K562 (cell line): ENCODE results near the gene ACBD5. TPM values are rescaled to one million over a fixed set of nuclear protein-coding genes. Genes with fewer than 3 reads are reported as not detected.

Experiments
- ARNT ChIP-seq, 2 experiments: fragments of 450-650 bp; IDR thresholded peaks; 2 replicates each; pipeline ENCODE4 v1.6.1; 2016; ENCODE audit warnings: mild to moderate bottlenecking in 1 of 2
- ATF1 ChIP-seq, 2 experiments: fragments of 450-650 bp in 1 of 2; IDR thresholded peaks; 2 replicates each; pipeline ENCODE4 v1.6.1; 2016; ENCODE audit warnings: missing compliant biosample characterization in 1 of 2, missing genetic modification characterization in 1 of 2
- BCOR ChIP-seq: fragments of 450-650 bp; IDR thresholded peaks from 2 replicates; pipeline ENCODE4 v1.6.1; 2016
- CXXC5 ChIP-seq: fragments of 250-450 bp; sonication (Bioruptor Pico); IDR thresholded peaks from 2 replicates; pipeline ENCODE4 v1.8.0; 2022; ENCODE audit warnings: inconsistent platforms, mild to moderate bottlenecking, moderate library complexity
- FOXA1 ChIP-seq: fragments of 450-650 bp; IDR thresholded peaks from 2 replicates; pipeline ENCODE4 v1.6.1; 2016; ENCODE audit warnings: mild to moderate bottlenecking, borderline replicate concordance
- FOXJ3 ChIP-seq: sonication (generic); formaldehyde crosslinking; IDR thresholded peaks from 2 replicates; pipeline ENCODE4 v1.4.0; 2020; ENCODE audit warnings: mild to moderate bottlenecking, missing genetic modification reagents
- HMG20A ChIP-seq: fragments of 450-650 bp; formaldehyde crosslinking; conservative IDR thresholded peaks from 2 replicates; pipeline ENCODE4 v1.4.0; 2020; ENCODE audit warnings: mild to moderate bottlenecking, mixed read lengths
- MECOM ChIP-seq: fragments of 250-450 bp; sonication (Bioruptor Pico); IDR thresholded peaks from 2 replicates; pipeline ENCODE4 v1.8.0; 2022; ENCODE audit warnings: inconsistent platforms
- MYNN ChIP-seq, 2 experiments: sonication (generic); formaldehyde crosslinking in 1 of 2; IDR thresholded peaks; 2 replicates each; pipeline versions ENCODE4 v1.5.0 to v1.6.1; 2016 to 2020; ENCODE audit warnings: antibody characterized with exemption in 1 of 2, missing genetic modification reagents in 1 of 2
- POLR2AphosphoS2 ChIP-seq: IDR thresholded peaks from 2 replicates; pipeline ENCODE4 v1.6.1; 2012; ENCODE audit warnings: low read length, improper control_type of control experiment
- SMARCE1 ChIP-seq: fragments of 450-650 bp; IDR thresholded peaks from 2 replicates; pipeline ENCODE4 v1.7.1; 2016; ENCODE audit warnings: mild to moderate bottlenecking
- ZNF551 ChIP-seq: fragments of 250-450 bp; sonication (Bioruptor Pico); IDR thresholded peaks from 2 replicates; pipeline ENCODE4 v1.5.0; 2021; ENCODE audit warnings: mild to moderate bottlenecking, moderate library complexity
- ZSCAN29 ChIP-seq: fragments of 450-650 bp; IDR thresholded peaks from 2 replicates; pipeline ENCODE4 v1.6.1; 2017
- polyA plus RNA-seq, 8 experiments: library from polyadenylated mRNA; depleted of rRNA in 4 of 8; stranded (reverse) in 5 of 8; unstranded in 3 of 8; fragments of >200 nt; fragmentation: Nextera tagmentation in 2 of 8; fragmentation: Illumina TruSeq in 1 of 8; extraction: Ambion mirVana in 2 of 8; extraction: Trizol in 1 of 8; gene quantifications; 2 replicates each; pipeline versions ENCODE4 v1.2.1 to v1.2.3, GENCODE V29; 2011 to 2014; ENCODE audit warnings: inconsistent platforms in 1 of 8, missing spikeins in 1 of 8
- total RNA-seq, 7 experiments: library from RNA; depleted of rRNA in 6 of 7; stranded (reverse); fragments of >200 nt in 6 of 7; fragmentation: Illumina TruSeq in 2 of 7; extraction: Trizol in 2 of 7; gene quantifications; 2 replicates each; pipeline versions ENCODE4 v1.2.1 to v1.2.3, GENCODE V29; 2011 to 2021; ENCODE audit warnings: low replicate concordance in 1 of 7
- TF ChIP-seq, protein P1 (sequence below): sonication (generic); formaldehyde crosslinking; IDR thresholded peaks from 2 replicates; pipeline ENCODE4 v1.8.1; 2023; ENCODE audit warnings: mild to moderate bottlenecking, missing genetic modification reagents
- TF ChIP-seq, protein P2 (sequence below): IDR thresholded peaks from 2 replicates; pipeline ENCODE4 v1.6.1; 2012; ENCODE audit warnings: low read depth, low read length, improper control_type of control experiment, borderline replicate concordance
- TF ChIP-seq, protein P3 (sequence below): fragments of 250-450 bp; sonication (Bioruptor Pico); IDR thresholded peaks from 2 replicates; pipeline ENCODE4 v1.5.0; 2021; ENCODE audit warnings: mild to moderate bottlenecking, borderline replicate concordance
- TF ChIP-seq, protein P4 (sequence below): fragments of 450-650 bp; formaldehyde crosslinking; IDR thresholded peaks from 2 replicates; pipeline ENCODE4 v1.4.0; 2020; ENCODE audit warnings: mild to moderate bottlenecking
- TF ChIP-seq, protein P5 (sequence below): fragments of 450-650 bp; IDR thresholded peaks from 2 replicates; pipeline ENCODE4 v1.6.1; 2018; ENCODE audit not compliant: partially characterized antibody

Gene ACBD5
- total and polyA plus RNA-seq, 9 of the 15 experiments (the other 6 are each of a cell fraction or from before 2014, with no cell fraction given), result 1.5 to 10.3 (median 7.8) TPM

DNA sequence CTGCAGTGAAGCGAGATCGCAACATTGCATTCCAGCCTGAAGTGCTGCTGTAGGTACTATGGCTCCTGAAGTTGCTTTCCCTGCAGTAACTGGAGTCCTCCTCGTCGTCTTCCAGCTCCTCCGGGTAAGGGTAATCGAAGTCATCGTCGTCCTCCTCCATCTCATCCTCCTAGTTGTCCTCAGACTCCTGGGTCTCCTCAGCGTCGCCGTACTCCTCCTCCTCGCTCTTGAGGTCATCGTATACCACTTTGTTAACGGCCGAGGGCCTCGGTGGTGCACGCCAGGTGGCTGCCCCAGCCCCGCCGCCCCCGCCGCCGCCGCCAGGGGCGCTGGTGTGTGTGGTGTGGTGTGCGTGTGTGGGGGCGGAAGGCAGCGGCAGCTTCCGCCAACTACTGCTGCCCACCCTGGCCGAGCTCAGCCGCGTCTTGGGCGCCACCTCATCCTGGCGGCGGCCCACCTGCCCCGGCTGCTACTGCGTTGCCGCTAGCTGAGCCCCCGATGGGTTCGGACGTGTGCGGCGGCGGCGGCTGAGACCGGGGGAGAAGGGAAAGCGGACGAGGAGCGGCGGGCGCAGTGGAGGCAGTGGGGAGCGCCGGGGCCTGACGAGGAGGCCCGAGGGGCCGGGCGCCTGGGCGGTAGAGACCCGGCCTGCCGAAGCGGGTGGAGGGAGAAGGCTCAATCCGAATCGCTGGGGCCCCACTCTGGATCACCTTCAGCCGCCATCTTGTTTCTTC, 11.8 kb upstream of the ACBD5 start (continued):
- TF ChIP-seq BCOR (no peak), FOXA1 (no peak), MYNN (IDR thresholded peaks at IDR 0.05) (no peak), MYNN (CRISPR knock-in tag; IDR thresholded peaks at IDR 0.05) (no peak), ZSCAN29 (peak; percentile 87; the same call in 1 of the 2 replicates), FOXJ3 (no peak), HMG20A (CRISPR knock-in tag) (no peak), ATF1 (CRISPR knock-in tag; IDR thresholded peaks at IDR 0.05) (no peak), ATF1 (tag; IDR thresholded peaks at IDR 0.05) (no peak), POLR2AphosphoS2 (no peak), SMARCE1 (no peak), ARNT (IDR thresholded peaks at IDR 0.05) (no peak), MECOM (CRISPR knock-in tag) (no peak), CXXC5 (peak; percentile 71), ZNF551 (CRISPR knock-in tag) (no peak)
- TF ChIP-seq, protein P1, sequence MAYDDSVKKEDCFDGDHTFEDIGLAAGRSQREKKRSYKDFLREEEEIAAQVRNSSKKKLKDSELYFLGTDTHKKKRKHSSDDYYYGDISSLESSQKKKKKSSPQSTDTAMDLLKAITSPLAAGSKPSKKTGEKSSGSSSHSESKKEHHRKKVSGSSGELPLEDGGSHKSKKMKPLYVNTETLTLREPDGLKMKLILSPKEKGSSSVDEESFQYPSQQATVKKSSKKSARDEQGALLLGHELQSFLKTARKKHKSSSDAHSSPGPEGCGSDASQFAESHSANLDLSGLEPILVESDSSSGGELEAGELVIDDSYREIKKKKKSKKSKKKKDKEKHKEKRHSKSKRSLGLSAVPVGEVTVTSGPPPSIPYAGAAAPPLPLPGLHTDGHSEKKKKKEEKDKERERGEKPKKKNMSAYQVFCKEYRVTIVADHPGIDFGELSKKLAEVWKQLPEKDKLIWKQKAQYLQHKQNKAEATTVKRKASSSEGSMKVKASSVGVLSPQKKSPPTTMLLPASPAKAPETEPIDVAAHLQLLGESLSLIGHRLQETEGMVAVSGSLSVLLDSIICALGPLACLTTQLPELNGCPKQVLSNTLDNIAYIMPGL (CRISPR knock-in tag), result no peak; the same call in 1 of the 2 replicates
- TF ChIP-seq, protein P2, sequence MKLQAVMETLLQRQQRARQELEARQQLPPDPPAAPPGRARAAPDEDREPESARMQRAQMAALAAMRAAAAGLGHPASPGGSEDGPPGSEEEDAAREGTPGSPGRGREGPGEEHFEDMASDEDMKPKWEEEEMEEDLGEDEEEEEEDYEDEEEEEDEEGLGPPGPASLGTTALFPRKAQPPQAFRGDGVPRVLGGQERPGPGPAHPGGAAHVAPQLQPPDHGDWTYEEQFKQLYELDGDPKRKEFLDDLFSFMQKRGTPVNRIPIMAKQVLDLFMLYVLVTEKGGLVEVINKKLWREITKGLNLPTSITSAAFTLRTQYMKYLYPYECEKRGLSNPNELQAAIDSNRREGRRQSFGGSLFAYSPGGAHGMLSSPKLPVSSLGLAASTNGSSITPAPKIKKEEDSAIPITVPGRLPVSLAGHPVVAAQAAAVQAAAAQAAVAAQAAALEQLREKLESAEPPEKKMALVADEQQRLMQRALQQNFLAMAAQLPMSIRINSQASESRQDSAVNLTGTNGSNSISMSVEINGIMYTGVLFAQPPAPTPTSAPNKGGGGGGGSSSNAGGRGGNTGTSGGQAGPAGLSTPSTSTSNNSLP, result no peak
- TF ChIP-seq, protein P3, sequence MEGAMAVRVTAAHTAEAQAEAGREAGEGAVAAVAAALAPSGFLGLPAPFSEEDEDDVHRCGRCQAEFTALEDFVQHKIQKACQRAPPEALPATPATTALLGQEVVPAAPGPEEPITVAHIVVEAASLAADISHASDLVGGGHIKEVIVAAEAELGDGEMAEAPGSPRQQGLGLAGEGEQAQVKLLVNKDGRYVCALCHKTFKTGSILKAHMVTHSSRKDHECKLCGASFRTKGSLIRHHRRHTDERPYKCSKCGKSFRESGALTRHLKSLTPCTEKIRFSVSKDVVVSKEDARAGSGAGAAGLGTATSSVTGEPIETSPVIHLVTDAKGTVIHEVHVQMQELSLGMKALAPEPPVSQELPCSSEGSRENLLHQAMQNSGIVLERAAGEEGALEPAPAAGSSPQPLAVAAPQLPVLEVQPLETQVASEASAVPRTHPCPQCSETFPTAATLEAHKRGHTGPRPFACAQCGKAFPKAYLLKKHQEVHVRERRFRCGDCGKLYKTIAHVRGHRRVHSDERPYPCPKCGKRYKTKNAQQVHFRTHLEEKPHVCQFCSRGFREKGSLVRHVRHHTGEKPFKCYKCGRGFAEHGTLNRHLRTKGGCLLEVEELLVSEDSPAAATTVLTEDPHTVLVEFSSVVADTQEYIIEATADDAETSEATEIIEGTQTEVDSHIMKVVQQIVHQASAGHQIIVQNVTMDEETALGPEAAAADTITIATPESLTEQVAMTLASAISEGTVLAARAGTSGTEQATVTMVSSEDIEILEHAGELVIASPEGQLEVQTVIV (CRISPR knock-in tag), result no peak
- TF ChIP-seq, protein P4, sequence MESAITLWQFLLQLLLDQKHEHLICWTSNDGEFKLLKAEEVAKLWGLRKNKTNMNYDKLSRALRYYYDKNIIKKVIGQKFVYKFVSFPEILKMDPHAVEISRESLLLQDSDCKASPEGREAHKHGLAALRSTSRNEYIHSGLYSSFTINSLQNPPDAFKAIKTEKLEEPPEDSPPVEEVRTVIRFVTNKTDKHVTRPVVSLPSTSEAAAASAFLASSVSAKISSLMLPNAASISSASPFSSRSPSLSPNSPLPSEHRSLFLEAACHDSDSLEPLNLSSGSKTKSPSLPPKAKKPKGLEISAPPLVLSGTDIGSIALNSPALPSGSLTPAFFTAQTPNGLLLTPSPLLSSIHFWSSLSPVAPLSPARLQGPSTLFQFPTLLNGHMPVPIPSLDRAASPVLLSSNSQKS, result no peak
- TF ChIP-seq, protein P5, sequence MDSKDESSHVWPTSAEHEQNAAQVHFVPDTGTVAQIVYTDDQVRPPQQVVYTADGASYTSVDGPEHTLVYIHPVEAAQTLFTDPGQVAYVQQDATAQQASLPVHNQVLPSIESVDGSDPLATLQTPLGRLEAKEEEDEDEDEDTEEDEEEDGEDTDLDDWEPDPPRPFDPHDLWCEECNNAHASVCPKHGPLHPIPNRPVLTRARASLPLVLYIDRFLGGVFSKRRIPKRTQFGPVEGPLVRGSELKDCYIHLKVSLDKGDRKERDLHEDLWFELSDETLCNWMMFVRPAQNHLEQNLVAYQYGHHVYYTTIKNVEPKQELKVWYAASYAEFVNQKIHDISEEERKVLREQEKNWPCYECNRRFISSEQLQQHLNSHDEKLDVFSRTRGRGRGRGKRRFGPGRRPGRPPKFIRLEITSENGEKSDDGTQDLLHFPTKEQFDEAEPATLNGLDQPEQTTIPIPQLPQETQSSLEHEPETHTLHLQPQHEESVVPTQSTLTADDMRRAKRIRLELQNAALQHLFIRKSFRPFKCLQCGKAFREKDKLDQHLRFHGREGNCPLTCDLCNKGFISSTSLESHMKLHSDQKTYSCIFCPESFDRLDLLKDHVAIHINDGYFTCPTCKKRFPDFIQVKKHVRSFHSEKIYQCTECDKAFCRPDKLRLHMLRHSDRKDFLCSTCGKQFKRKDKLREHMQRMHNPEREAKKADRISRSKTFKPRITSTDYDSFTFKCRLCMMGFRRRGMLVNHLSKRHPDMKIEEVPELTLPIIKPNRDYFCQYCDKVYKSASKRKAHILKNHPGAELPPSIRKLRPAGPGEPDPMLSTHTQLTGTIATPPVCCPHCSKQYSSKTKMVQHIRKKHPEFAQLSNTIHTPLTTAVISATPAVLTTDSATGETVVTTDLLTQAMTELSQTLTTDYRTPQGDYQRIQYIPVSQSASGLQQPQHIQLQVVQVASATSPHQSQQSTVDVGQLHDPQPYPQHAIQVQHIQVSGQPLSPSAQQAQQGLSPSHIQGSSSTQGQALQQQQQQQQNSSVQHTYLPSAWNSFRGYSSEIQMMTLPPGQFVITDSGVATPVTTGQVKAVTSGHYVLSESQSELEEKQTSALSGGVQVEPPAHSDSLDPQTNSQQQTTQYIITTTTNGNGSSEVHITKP, result no peak
